ENCODE measurements around the gene PNMA6E.
A peak's percentile ranks its signal among the peaks of the same experiment; 100 is the strongest.

The PNMA6E gene

GRCh38 chrX:153435845-153436244, 34.7 kb upstream of the PNMA6E start:
- peaks cover 3 to 20% (median 13%) of the 10 kb centered on the region in 5 donors for H3K9me3 ChIP-seq (ENCODE audit: control insufficient read depth in 5 of 5, low read length in 5 of 5)
- H3K4me3 ChIP-seq (ENCODE audit: low read depth in 1 of 5, low read length in 5 of 5): no peak overlapping the region
- no peaks in the 10 kb centered on the region for H3K36me3 ChIP-seq (ENCODE audit: control insufficient read depth in 5 of 5, insufficient read depth in 5 of 5, low read length in 5 of 5)
- H3K9ac ChIP-seq (ENCODE audit: low read length in 5 of 5): no peak overlapping the region
- H3K4me1 ChIP-seq (ENCODE audit: control insufficient read depth in 5 of 5, insufficient read depth in 5 of 5, low read length in 5 of 5): peaks cover 0 to 6% (median 2%) of the 10 kb centered on the region in 5 donors
- H3K27ac ChIP-seq (ENCODE audit: low read depth, low read length): no peak overlapping the region
- peaks cover 7 to 24% (median 20%) of the 10 kb centered on the region in 5 donors for H3K27me3 ChIP-seq (ENCODE audit: control insufficient read depth in 5 of 5, insufficient read depth in 4 of 5, low read length in 5 of 5)

GRCh38 chrX:153434801-153435200, 33.7 kb upstream of the PNMA6E start:
- Histone ChIP-seq H3K36me3 (ENCODE audit: control insufficient read depth in 5 of 5, insufficient read depth in 5 of 5, low read length in 5 of 5) (no peaks in the 10 kb centered on the region), H3K27ac (ENCODE audit: low read depth, low read length) (no peak overlapping the region), H3K27me3 (ENCODE audit: control insufficient read depth in 5 of 5, insufficient read depth in 4 of 5, low read length in 5 of 5) (peaks cover 5 to 19% (median 16%) of the 10 kb centered on the region in 5 donors), H3K9me3 (ENCODE audit: control insufficient read depth in 5 of 5, low read length in 5 of 5) (peaks cover 6 to 16% (median 12%) of the 10 kb centered on the region in 5 donors), H3K4me3 (ENCODE audit: low read depth in 1 of 5, low read length in 5 of 5) (no peak overlapping the region), H3K4me1 (ENCODE audit: control insufficient read depth in 5 of 5, insufficient read depth in 5 of 5, low read length in 5 of 5) (peaks cover 0 to 6% (median 2%) of the 10 kb centered on the region in 5 donors), H3K9ac (ENCODE audit: low read length in 5 of 5) (no peak overlapping the region)

GRCh38 chrX:153433781-153434285, 32.7 kb upstream of the PNMA6E start:
- Histone ChIP-seq H3K36me3 (ENCODE audit: control insufficient read depth in 5 of 5, insufficient read depth in 5 of 5, low read length in 5 of 5) (no peaks in the 10 kb centered on the region), H3K9me3 (ENCODE audit: control insufficient read depth in 5 of 5, low read length in 5 of 5) (peaks cover 3 to 12% (median 10%) of the 10 kb centered on the region in 5 donors), H3K4me3 (ENCODE audit: low read depth in 1 of 5, low read length in 5 of 5) (no peak overlapping the region), H3K27me3 (ENCODE audit: control insufficient read depth in 5 of 5, insufficient read depth in 4 of 5, low read length in 5 of 5) (peaks cover 5 to 16% (median 15%) of the 10 kb centered on the region in 5 donors), H3K4me1 (ENCODE audit: control insufficient read depth in 5 of 5, insufficient read depth in 5 of 5, low read length in 5 of 5) (peaks cover 0 to 6% (median 2%) of the 10 kb centered on the region in 5 donors), H3K9ac (ENCODE audit: low read length in 5 of 5) (no peak overlapping the region), H3K27ac (ENCODE audit: low read depth, low read length) (no peak overlapping the region)

- Histone ChIP-seq H3K4me1 (ENCODE audit: control insufficient read depth in 5 of 5, insufficient read depth in 5 of 5, low read length in 5 of 5) (peaks cover 0 to 6% (median 0%) of the 10 kb centered on the region in 5 donors), H3K9me3 (ENCODE audit: control insufficient read depth in 5 of 5, low read length in 5 of 5) (peaks cover 3 to 12% (median 10%) of the 10 kb centered on the region in 5 donors), H3K27ac (ENCODE audit: low read depth, low read length) (no peak overlapping the region), H3K27me3 (ENCODE audit: control insufficient read depth in 5 of 5, insufficient read depth in 4 of 5, low read length in 5 of 5) (peaks cover 5 to 16% (median 12%) of the 10 kb centered on the region in 5 donors), H3K36me3 (ENCODE audit: control insufficient read depth in 5 of 5, insufficient read depth in 5 of 5, low read length in 5 of 5) (no peaks in the 10 kb centered on the region), H3K4me3 (ENCODE audit: low read depth in 1 of 5, low read length in 5 of 5) (no peak overlapping the region), H3K9ac (ENCODE audit: low read length in 5 of 5) (no peak overlapping the region)
These were observed 32.1 kb upstream of the PNMA6E start for GRCh38 chrX:153433161-153433680.

- peaks cover 0 to 6% (median 0%) of the 10 kb centered on the region in 5 donors for H3K4me1 ChIP-seq (ENCODE audit: control insufficient read depth in 5 of 5, insufficient read depth in 5 of 5, low read length in 5 of 5)
- H3K36me3 ChIP-seq (ENCODE audit: control insufficient read depth in 5 of 5, insufficient read depth in 5 of 5, low read length in 5 of 5): no peaks in the 10 kb centered on the region
- peaks cover 3 to 12% (median 10%) of the 10 kb centered on the region in 5 donors for H3K9me3 ChIP-seq (ENCODE audit: control insufficient read depth in 5 of 5, low read length in 5 of 5)
These were observed 29.6 kb upstream of the PNMA6E start for GRCh38 chrX:153430796-153431195.

GRCh38 chrX:153426204-153426603, 25.1 kb upstream of the PNMA6E start:
- Histone ChIP-seq H3K27me3 (ENCODE audit: control insufficient read depth in 5 of 5, insufficient read depth in 4 of 5, low read length in 5 of 5) (peaks cover 0 to 12% (median 9%) of the 10 kb centered on the region in 5 donors), H3K4me1 (ENCODE audit: control insufficient read depth in 5 of 5, insufficient read depth in 5 of 5, low read length in 5 of 5) (peaks cover 0 to 12% (median 8%) of the 10 kb centered on the region in 5 donors), H3K4me3 (ENCODE audit: low read depth in 1 of 5, low read length in 5 of 5) (no peak overlapping the region), H3K9ac (ENCODE audit: low read length in 5 of 5) (no peak overlapping the region), H3K9me3 (ENCODE audit: control insufficient read depth in 5 of 5, low read length in 5 of 5) (peaks cover 3 to 8% (median 7%) of the 10 kb centered on the region in 5 donors), H3K27ac (ENCODE audit: low read depth, low read length) (no peak overlapping the region), H3K36me3 (ENCODE audit: control insufficient read depth in 5 of 5, insufficient read depth in 5 of 5, low read length in 5 of 5) (peaks cover 0 to 10% (median 6%) of the 10 kb centered on the region in 5 donors)

More at GRCh38 chrX:153430796-153431195, 29.6 kb upstream of the PNMA6E start:
- no peak overlapping the region for H3K27ac ChIP-seq (ENCODE audit: low read depth, low read length)
- peak overlapping the region in 1 of 5 donors; percentile 20 for H3K4me3 ChIP-seq (ENCODE audit: low read depth in 1 of 5, low read length in 5 of 5)
- peaks cover 5 to 16% (median 10%) of the 10 kb centered on the region in 5 donors for H3K27me3 ChIP-seq (ENCODE audit: control insufficient read depth in 5 of 5, insufficient read depth in 4 of 5, low read length in 5 of 5)
- no peak overlapping the region for H3K9ac ChIP-seq (ENCODE audit: low read length in 5 of 5)

GRCh38 chrX:153423652-153424051, 22.5 kb upstream of the PNMA6E start:
- H3K36me3 ChIP-seq (ENCODE audit: control insufficient read depth in 5 of 5, insufficient read depth in 5 of 5, low read length in 5 of 5): peaks cover 0 to 29% (median 15%) of the 10 kb centered on the region in 5 donors
- no peak overlapping the region for H3K9ac ChIP-seq (ENCODE audit: low read length in 5 of 5)
- no peaks in the 10 kb centered on the region for H3K9me3 ChIP-seq (ENCODE audit: control insufficient read depth in 5 of 5, low read length in 5 of 5)
- no peak overlapping the region for H3K4me3 ChIP-seq (ENCODE audit: low read depth in 1 of 5, low read length in 5 of 5)
- H3K27ac ChIP-seq (ENCODE audit: low read depth, low read length): no peak overlapping the region
- peaks cover 0 to 13% (median 6%) of the 10 kb centered on the region in 5 donors for H3K27me3 ChIP-seq (ENCODE audit: control insufficient read depth in 5 of 5, insufficient read depth in 4 of 5, low read length in 5 of 5)
- peaks cover 0 to 12% (median 8%) of the 10 kb centered on the region in 5 donors for H3K4me1 ChIP-seq (ENCODE audit: control insufficient read depth in 5 of 5, insufficient read depth in 5 of 5, low read length in 5 of 5)

- Histone ChIP-seq H3K27ac (ENCODE audit: low read depth, low read length) (no peak overlapping the region), H3K27me3 (ENCODE audit: control insufficient read depth in 5 of 5, insufficient read depth in 4 of 5, low read length in 5 of 5) (peaks cover 0 to 16% (median 11%) of the 10 kb centered on the region in 5 donors), H3K36me3 (ENCODE audit: control insufficient read depth in 5 of 5, insufficient read depth in 5 of 5, low read length in 5 of 5) (peaks cover 0 to 29% (median 15%) of the 10 kb centered on the region in 5 donors), H3K9me3 (ENCODE audit: control insufficient read depth in 5 of 5, low read length in 5 of 5) (no peaks in the 10 kb centered on the region), H3K9ac (ENCODE audit: low read length in 5 of 5) (no peak overlapping the region), H3K4me1 (ENCODE audit: control insufficient read depth in 5 of 5, insufficient read depth in 5 of 5, low read length in 5 of 5) (peaks cover under 1 to 23% (median 14%) of the 10 kb centered on the region in 5 donors), H3K4me3 (ENCODE audit: low read depth in 1 of 5, low read length in 5 of 5) (no peak overlapping the region)
These were observed 20.7 kb upstream of the PNMA6E start for GRCh38 chrX:153421856-153422255.

- Histone ChIP-seq H3K27ac (ENCODE audit: low read depth, low read length) (no peak overlapping the region), H3K4me1 (ENCODE audit: control insufficient read depth in 5 of 5, insufficient read depth in 5 of 5, low read length in 5 of 5) (peaks cover 2 to 30% (median 21%) of the 10 kb centered on the region in 5 donors), H3K9ac (ENCODE audit: low read length in 5 of 5) (no peak overlapping the region), H3K4me3 (ENCODE audit: low read depth in 1 of 5, low read length in 5 of 5) (no peak overlapping the region), H3K36me3 (ENCODE audit: control insufficient read depth in 5 of 5, insufficient read depth in 5 of 5, low read length in 5 of 5) (peaks cover 0 to 29% (median 15%) of the 10 kb centered on the region in 5 donors), H3K9me3 (ENCODE audit: control insufficient read depth in 5 of 5, low read length in 5 of 5) (no peaks in the 10 kb centered on the region), H3K27me3 (ENCODE audit: control insufficient read depth in 5 of 5, insufficient read depth in 4 of 5, low read length in 5 of 5) (peaks cover 0 to 16% (median 11%) of the 10 kb centered on the region in 5 donors)
These were observed 19.9 kb upstream of the PNMA6E start for GRCh38 chrX:153420851-153421599.

GRCh38 chrX:153417637-153418036, 16.5 kb upstream of the PNMA6E start:
- Histone ChIP-seq H3K4me3 (ENCODE audit: low read depth in 1 of 5, low read length in 5 of 5) (no peak overlapping the region), H3K36me3 (ENCODE audit: control insufficient read depth in 5 of 5, insufficient read depth in 5 of 5, low read length in 5 of 5) (peaks cover 0 to 29% (median 12%) of the 10 kb centered on the region in 5 donors), H3K27me3 (ENCODE audit: control insufficient read depth in 5 of 5, insufficient read depth in 4 of 5, low read length in 5 of 5) (peaks cover 0 to 13% (median 8%) of the 10 kb centered on the region in 5 donors), H3K4me1 (ENCODE audit: control insufficient read depth in 5 of 5, insufficient read depth in 5 of 5, low read length in 5 of 5) (peaks cover 4 to 38% (median 27%) of the 10 kb centered on the region in 5 donors), H3K9me3 (ENCODE audit: control insufficient read depth in 5 of 5, low read length in 5 of 5) (no peaks in the 10 kb centered on the region), H3K9ac (ENCODE audit: low read length in 5 of 5) (no peak overlapping the region), H3K27ac (ENCODE audit: low read depth, low read length) (no peak overlapping the region)

All from subcutaneous abdominal adipose tissue (tissue), 5 donors.